ENCODE data around the gene LGR6.

GRCh38 chr1:202168861-202169260 lies 24.7 kb upstream of the LGR6 start:
- TF ChIP-seq SUZ12 (IDR thresholded peaks at IDR 0.05; ENCODE audit: extremely low read depth, insufficient read depth, insufficient read length) (no peak), ZNF274 (IDR thresholded peaks at IDR 0.05; ENCODE audit: low read depth, low read length) (no peak)

Measured in NT2/D1 (cell line).